Measurements from ENCODE around the gene SARS1.

Gene SARS1

GRCh38 chr1:109249654-109250401 lies 36.1 kb downstream of the SARS1 start:
- no peak for DNase-seq (ENCODE audit: low read depth)

GRCh38 chr1:109250454-109251276 lies 36.9 kb downstream of the SARS1 start:
- DNase-seq (ENCODE audit: low read depth): no peak

GRCh38 chr1:109251277-109252166 lies 37.8 kb downstream of the SARS1 start:
- no peak for DNase-seq (ENCODE audit: low read depth)

GRCh38 chr1:109252167-109252892 lies 38.6 kb downstream of the SARS1 start:
- DNase-seq (ENCODE audit: low read depth): no peak

- no peak for DNase-seq (ENCODE audit: low read depth)
These were observed 39.4 kb downstream of the SARS1 start for GRCh38 chr1:109252893-109253802.

- DNase-seq (ENCODE audit: low read depth): no peak
These were observed 40.3 kb downstream of the SARS1 start for GRCh38 chr1:109253803-109254620.

GRCh38 chr1:109254621-109255096 lies 40.9 kb downstream of the SARS1 start:
- no peak for DNase-seq (ENCODE audit: low read depth)

GRCh38 chr1:109255097-109255651 lies 41.5 kb downstream of the SARS1 start:
- no peak for DNase-seq (ENCODE audit: low read depth)

- no peak for DNase-seq (ENCODE audit: low read depth)
These were observed 42.0 kb downstream of the SARS1 start for GRCh38 chr1:109255678-109256077.

- no peak for DNase-seq (ENCODE audit: low read depth)
These were observed 42.4 kb downstream of the SARS1 start for GRCh38 chr1:109256085-109256484.

GRCh38 chr1:109256971-109257681 lies 43.4 kb downstream of the SARS1 start:
- DNase-seq (ENCODE audit: low read depth): no peak

- DNase-seq (ENCODE audit: low read depth): no peak
These were observed 44.1 kb downstream of the SARS1 start for GRCh38 chr1:109257682-109258421.

GRCh38 chr1:109258481-109259466 lies 45.1 kb downstream of the SARS1 start:
- no peak for DNase-seq (ENCODE audit: low read depth)

GRCh38 chr1:109259674-109260557 lies 46.2 kb downstream of the SARS1 start:
- DNase-seq (ENCODE audit: low read depth): no peak

- no peak for DNase-seq (ENCODE audit: low read depth)
These were observed 47.3 kb downstream of the SARS1 start for GRCh38 chr1:109261006-109261405.

GRCh38 chr1:109261578-109261977 lies 47.9 kb downstream of the SARS1 start:
- DNase-seq (ENCODE audit: low read depth): no peak
